OCI-LY7 (cell line): Measurements from ENCODE around the gene GNAO1. TPM values are rescaled to one million over a fixed set of nuclear protein-coding genes. Genes with fewer than 3 reads are reported as not detected.

Experiments
- BruUV-seq: library from RNA; stranded (reverse); fragments of 400-500 nt; replicated peaks from 2 replicates; lab custom pipeline; 2021; lab: Mats Ljungman, UMichigan
- CTCF ChIA-PET: fragments of 300-600 bp; sonication (Branson Sonifier 250); formaldehyde crosslinking; loops from one replicate; lab custom pipeline; 2022; ENCODE audit warnings: antibody characterized with exemption; ENCODE audit not compliant: unreplicated experiment; lab: Charles Lee
- POLR2A ChIA-PET: fragments of 300-600 bp; sonication (Branson Sonifier 250); formaldehyde crosslinking; loops from one replicate; lab custom pipeline; 2022; ENCODE audit warnings: antibody characterized with exemption; lab: Charles Lee
- DNase-seq: peaks from one replicate; pipeline ENCODE4 v3.0.0-alpha.2; 2015; ENCODE audit warnings: low spot score
- H2AFZ ChIP-seq: fragments of 200-600 bp; sonication (generic), shearing (Covaris generic); 2 replicates; pipeline ENCODE4 v1.6.1; 2014; ENCODE audit warnings: mild to moderate bottlenecking, antibody characterized with exemption, low read length, moderate library complexity
- H3K27ac ChIP-seq: fragments of 200-600 bp; sonication (generic); 2 replicates; pipeline ENCODE4 v1.5.1; 2014; ENCODE audit warnings: mixed run types, low read depth, mild to moderate bottlenecking, moderate library complexity, low read length, inconsistent platforms; ENCODE audit not compliant: poor library complexity, severe bottlenecking
- H3K36me3 ChIP-seq: fragments of 200-600 bp; sonication (generic); 2 replicates; pipeline ENCODE4 v1.6.1; 2014; ENCODE audit warnings: mild to moderate bottlenecking, antibody characterized with exemption, low read length, moderate library complexity, mixed read lengths; ENCODE audit not compliant: insufficient read depth
- H3K4me1 ChIP-seq: fragments of 200-600 bp; sonication (generic); 2 replicates; pipeline ENCODE4 v1.5.1; 2014; ENCODE audit warnings: mild to moderate bottlenecking, low read length; ENCODE audit not compliant: insufficient read depth, poor library complexity, severe bottlenecking
- H3K4me2 ChIP-seq: fragments of 200-600 bp; sonication (generic); 2 replicates; pipeline ENCODE4 v1.6.1; 2014; ENCODE audit warnings: mild to moderate bottlenecking, low read length
- H3K4me3 ChIP-seq: fragments of 200-600 bp; sonication (generic); 2 replicates; pipeline ENCODE4 v1.5.1; 2014; ENCODE audit warnings: mild to moderate bottlenecking, low read depth, low read length; ENCODE audit not compliant: poor library complexity, severe bottlenecking
- H3K79me2 ChIP-seq: fragments of 200-600 bp; sonication (generic); 2 replicates; pipeline ENCODE4 v1.6.1; 2016; ENCODE audit warnings: low read depth, mild to moderate bottlenecking, low read length, moderate library complexity, mixed read lengths; ENCODE audit not compliant: insufficient read depth
- H3K9me2 ChIP-seq: fragments of 200-600 bp; sonication (generic); 2 replicates; pipeline ENCODE4 v1.6.1; 2016; ENCODE audit warnings: mild to moderate bottlenecking, low read length, mixed read lengths; ENCODE audit not compliant: insufficient read depth
- H3K9me3 ChIP-seq: fragments of 200-600 bp; sonication (generic); 2 replicates; pipeline ENCODE4 v1.6.1; 2014; ENCODE audit warnings: mild to moderate bottlenecking, mixed run types, low read length, mixed read lengths
- H4K20me1 ChIP-seq: fragments of 200-600 bp; sonication (generic); 2 replicates; pipeline ENCODE4 v1.6.1; 2014; ENCODE audit warnings: mild to moderate bottlenecking, antibody characterized with exemption, low read length, moderate library complexity, mixed read lengths; ENCODE audit not compliant: insufficient read depth
- EZH2phosphoT487 ChIP-seq: fragments of 200-600 bp; sonication (generic); IDR thresholded peaks from 2 replicates; pipeline ENCODE4 v1.6.1; 2018; ENCODE audit warnings: low read depth, borderline replicate concordance, mild to moderate bottlenecking, mixed run types, antibody characterized with exemption, low read length, moderate library complexity, mixed read lengths
- intact Hi-C: fragments of 100-400 bp; cut with micrococcal nuclease; formaldehyde crosslinking; loops from one replicate; pipeline ENCODE4 v1.10.0; 2022; ENCODE audit not compliant: unreplicated experiment
- total RNA-seq, 2 experiments: library from RNA; depleted of rRNA in 1 of 2; stranded (reverse); fragments of >200 nt in 1 of 2; shearing (Covaris generic) in 1 of 2; gene quantifications; 2 replicates each; pipeline ENCODE4 v1.2.3, GENCODE V29; 2014 to 2022
- TF ChIP-seq, protein P1 (sequence below): fragments of 200-600 bp; sonication (generic); conservative IDR thresholded peaks from 2 replicates; pipeline ENCODE4 v1.5.1; 2014; ENCODE audit warnings: mild to moderate bottlenecking, antibody characterized with exemption, low read length, moderate library complexity, mixed read lengths

The GNAO1 gene
- total RNA-seq, 2 experiments from 2014 or later, result not detected

DNA sequence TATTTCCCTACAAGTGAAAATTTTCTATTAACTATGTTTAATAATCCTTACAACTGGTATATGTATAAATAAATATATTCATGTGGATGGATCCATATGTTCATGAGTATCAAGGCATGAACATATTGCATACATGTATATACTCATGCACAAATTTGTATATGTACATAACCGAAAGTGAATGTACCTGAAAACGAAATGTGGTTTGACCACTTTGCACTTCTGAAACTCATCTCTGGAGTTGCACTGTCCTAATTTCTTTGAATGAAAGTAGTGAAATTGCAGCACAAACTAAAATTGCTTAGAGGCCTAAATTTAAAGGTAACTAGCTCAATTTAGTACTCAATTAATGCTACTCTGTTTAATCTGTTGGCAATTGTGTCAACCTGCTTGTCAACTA is 27.4 kb upstream of the GNAO1 start:
- ChIA-PET CTCF (no interaction called here), POLR2A (interaction anchor here (1.2 kb wide), 1 partner anchor 13 kb away, joined by 4 read pairs; no protein-coding TSS in a partner anchor)
- intact Hi-C loops, result no loop called here
- Histone ChIP-seq H3K4me3 (no peak overlapping the region), H3K9me3 (no peaks in the 10 kb centered on the region), H3K27ac (no peak overlapping the region), H3K36me3 (no peaks in the 10 kb centered on the region), H2AFZ (no peak overlapping the region), H3K4me2 (no peak overlapping the region), H3K79me2 (no peaks in the 10 kb centered on the region), H3K4me1 (no peaks in the 10 kb centered on the region), H4K20me1 (no peaks in the 10 kb centered on the region), H3K9me2 (no peaks in the 10 kb centered on the region)
- no peak for DNase-seq
- TF ChIP-seq, protein P1, sequence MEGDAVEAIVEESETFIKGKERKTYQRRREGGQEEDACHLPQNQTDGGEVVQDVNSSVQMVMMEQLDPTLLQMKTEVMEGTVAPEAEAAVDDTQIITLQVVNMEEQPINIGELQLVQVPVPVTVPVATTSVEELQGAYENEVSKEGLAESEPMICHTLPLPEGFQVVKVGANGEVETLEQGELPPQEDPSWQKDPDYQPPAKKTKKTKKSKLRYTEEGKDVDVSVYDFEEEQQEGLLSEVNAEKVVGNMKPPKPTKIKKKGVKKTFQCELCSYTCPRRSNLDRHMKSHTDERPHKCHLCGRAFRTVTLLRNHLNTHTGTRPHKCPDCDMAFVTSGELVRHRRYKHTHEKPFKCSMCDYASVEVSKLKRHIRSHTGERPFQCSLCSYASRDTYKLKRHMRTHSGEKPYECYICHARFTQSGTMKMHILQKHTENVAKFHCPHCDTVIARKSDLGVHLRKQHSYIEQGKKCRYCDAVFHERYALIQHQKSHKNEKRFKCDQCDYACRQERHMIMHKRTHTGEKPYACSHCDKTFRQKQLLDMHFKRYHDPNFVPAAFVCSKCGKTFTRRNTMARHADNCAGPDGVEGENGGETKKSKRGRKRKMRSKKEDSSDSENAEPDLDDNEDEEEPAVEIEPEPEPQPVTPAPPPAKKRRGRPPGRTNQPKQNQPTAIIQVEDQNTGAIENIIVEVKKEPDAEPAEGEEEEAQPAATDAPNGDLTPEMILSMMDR, result no peak
- TF ChIP-seq EZH2phosphoT487, result no peak
- no TSS peak for BruUV-seq

DNA sequence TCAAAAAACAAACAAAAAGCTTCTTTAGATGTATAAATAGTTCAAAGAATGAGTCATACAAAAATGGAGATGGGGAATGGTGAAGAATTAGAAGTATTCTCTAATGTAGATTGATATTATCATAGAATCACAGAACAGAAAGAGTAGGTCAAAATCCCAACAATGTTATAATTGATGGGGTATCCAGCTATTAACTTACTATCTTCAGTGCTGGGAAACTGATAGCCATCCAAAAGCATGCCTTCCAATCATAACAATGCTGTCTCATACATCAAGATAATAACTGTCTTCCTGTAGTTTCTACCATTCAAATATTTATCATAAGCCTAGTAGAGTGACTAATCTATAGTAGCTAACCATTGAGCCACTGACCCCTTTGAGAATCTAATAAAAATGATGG is 26.7 kb upstream of the GNAO1 start:
- DNase-seq, result no peak
- no peak overlapping the region for H2AFZ ChIP-seq
- ChIA-PET POLR2A (interaction anchor here (1.2 kb wide), 1 partner anchor 14 kb away, joined by 4 read pairs; no protein-coding TSS in a partner anchor), CTCF (no interaction called here)
- no peaks in the 10 kb centered on the region for H3K79me2 ChIP-seq
- intact Hi-C loops, result no loop called here
- H3K4me2 ChIP-seq, result no peak overlapping the region
- H3K36me3 ChIP-seq, result no peaks in the 10 kb centered on the region
- TF ChIP-seq EZH2phosphoT487, result no peak
- TF ChIP-seq, protein P1, result no peak
- H3K9me3 ChIP-seq, result no peaks in the 10 kb centered on the region
- H3K4me3 ChIP-seq, result no peak overlapping the region
- no peaks in the 10 kb centered on the region for H4K20me1 ChIP-seq
- no peaks in the 10 kb centered on the region for H3K9me2 ChIP-seq
- H3K4me1 ChIP-seq, result no peaks in the 10 kb centered on the region
- BruUV-seq, result no TSS peak
- no peak overlapping the region for H3K27ac ChIP-seq

DNA sequence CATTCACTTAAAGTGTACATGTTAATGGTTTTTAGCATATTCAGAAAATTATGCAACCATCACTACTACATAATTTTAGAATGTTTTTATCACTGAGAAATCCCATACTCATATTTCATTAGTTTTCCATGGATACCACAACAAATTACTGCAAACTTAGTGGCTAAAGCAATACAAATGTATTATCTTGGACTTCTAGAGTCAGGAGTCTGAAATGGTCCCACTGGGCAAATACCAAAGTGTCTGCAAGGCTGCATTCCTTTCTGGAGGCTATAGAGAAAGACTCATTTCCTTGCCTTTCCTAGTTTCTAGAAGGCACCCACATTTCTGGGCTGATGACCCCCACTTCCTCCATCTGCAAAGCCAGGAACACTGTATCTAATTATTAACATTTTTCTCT is 16.9 kb upstream of the GNAO1 start:
- H3K9me2 ChIP-seq, result no peaks in the 10 kb centered on the region
- no peaks in the 10 kb centered on the region for H3K79me2 ChIP-seq
- no peaks in the 10 kb centered on the region for H3K4me1 ChIP-seq
- no peaks in the 10 kb centered on the region for H4K20me1 ChIP-seq
- no peaks in the 10 kb centered on the region for H3K36me3 ChIP-seq
- no peak overlapping the region for H3K4me3 ChIP-seq
- no peaks in the 10 kb centered on the region for H3K9me3 ChIP-seq
- no peak overlapping the region for H2AFZ ChIP-seq
- intact Hi-C loops, result no loop called here
- TF ChIP-seq, protein P1, result no peak
- no peak for TF ChIP-seq EZH2phosphoT487
- CTCF ChIA-PET, result no interaction called here
- POLR2A ChIA-PET, result no interaction called here
- no peak overlapping the region for H3K4me2 ChIP-seq
- H3K27ac ChIP-seq, result no peak overlapping the region
- BruUV-seq, result no TSS peak
- no peak for DNase-seq
